Stimulated activated CD4-positive, alpha-beta T cell treated with anti-CD3 and anti-CD28 coated beads, Interleukin-4, amount 100 ng/mL, for 48 hours (primary cell): Measurements from ENCODE around the gene GRAMD2B.
"Not testable (repeated sequence)": the region's sequence is repeated elsewhere in the genome, so short reads cannot be mapped to it uniquely, and the experiment has no call there.

Experiments used
- DNase-seq, 2 donors: peaks; one replicate each; pipeline ENCODE4 v3.0.0-alpha.2; 2020; ENCODE audit warnings: low read depth in 2 of 2

The GRAMD2B gene

DNA sequence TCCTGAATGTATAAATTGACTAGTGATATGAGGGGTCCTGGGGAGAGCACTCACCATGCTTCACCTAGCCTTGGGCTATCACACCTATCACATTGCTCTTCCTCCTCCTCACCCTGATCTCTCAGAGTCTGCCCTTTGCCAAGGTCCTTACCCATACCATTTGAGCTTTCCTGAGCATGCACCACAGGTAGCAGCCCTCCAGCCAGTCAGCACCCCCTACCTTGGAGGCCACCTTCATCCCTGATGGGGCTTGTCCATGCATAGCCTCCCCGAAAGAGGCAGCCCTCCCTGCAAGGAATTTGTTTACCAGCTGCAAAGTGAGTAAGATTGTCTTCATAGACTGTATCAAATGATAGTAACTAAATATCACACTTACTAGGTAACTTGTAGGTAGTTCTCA, 88.8 kb downstream of the GRAMD2B start:
- no peak for DNase-seq

DNA sequence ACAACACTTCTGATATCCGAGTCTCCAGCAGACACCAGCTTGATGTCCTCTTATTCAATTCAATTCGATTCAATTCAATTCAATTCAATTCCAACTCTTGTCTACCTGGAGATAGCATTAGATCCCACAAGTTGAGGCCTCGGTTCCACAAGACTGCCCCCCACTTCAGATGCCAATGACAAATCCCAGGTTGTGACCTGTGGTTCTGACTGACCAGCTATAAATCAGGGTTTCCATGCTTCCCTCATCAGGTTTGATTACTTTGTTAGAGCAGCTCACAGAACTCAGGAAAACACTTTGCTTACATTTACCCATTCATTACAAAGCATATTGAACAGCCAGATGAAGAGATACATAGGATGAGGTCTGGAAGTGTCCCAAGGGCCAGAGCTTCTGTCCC, 89.2 kb downstream of the GRAMD2B start:
- DNase-seq: no peak

- no peak for DNase-seq
Measured at GRCh38 chr5:126513302-126513701, 90.1 kb downstream of the GRAMD2B start.

GRCh38 chr5:126513703-126514102, 90.5 kb downstream of the GRAMD2B start:
- no peak for DNase-seq

DNA sequence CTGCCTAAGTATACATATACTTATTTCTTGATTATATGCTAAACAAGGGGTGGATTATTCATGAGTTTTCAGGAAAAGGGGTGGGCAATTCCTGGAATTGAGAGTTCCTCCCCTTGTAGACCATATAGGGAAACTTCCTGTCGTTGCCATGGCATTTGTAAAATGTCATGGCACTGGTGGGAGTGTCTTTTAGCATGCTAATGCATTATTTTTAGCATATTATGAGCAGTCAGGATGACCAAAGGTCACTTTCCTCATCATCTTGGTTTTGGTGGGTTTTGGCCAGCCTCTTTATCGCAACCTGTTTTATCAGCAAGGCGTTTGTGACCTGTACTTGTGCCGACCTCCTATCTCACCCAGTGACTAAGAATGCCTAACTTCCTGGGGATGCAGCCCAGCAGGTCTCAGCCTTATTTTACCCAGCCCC, 90.9 kb downstream of the GRAMD2B start:
- no peak for DNase-seq

GRCh38 chr5:126514558-126515141, 91.4 kb downstream of the GRAMD2B start:
- DNase-seq: no peak

GRCh38 chr5:126515337-126515736, 92.1 kb downstream of the GRAMD2B start:
- no peak for DNase-seq

DNA sequence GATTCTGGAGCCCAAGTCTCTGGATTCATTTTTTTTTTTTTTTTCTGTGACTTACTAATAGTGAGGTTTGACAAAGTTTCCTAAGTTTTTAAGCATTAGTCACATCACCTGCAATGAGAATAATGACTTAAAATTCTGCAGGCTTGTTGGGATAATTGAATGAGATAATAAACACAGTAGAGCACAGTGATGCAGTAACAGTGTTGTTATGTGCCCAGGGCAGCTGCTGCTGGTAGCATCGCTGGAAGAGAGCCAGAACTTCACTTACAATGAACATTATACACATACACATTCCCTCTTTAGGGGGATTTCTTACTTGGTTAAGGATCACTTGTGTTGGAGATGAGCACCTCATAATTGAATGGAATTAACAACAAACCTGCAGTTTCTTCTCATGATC, 92.9 kb downstream of the GRAMD2B start:
- no peak for DNase-seq

DNA sequence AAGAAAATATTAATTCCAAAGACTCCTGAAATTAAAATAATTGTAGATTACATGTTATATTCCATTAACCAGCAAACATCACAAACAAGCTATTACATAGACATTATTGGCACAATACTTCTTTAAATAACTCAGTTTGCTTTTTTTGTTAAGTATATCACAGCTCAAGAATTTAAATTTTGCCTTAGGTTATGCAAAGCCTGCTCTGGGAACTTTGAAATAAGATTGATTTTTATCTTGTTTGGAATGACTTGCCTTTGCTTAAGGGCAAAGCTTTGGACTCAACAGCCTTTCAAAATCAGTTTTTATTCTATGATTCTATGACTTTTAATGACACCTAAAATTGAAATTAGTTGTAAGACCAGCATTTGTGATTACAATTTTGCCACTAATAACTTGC, 93.6 kb downstream of the GRAMD2B start:
- DNase-seq: no peak

DNA sequence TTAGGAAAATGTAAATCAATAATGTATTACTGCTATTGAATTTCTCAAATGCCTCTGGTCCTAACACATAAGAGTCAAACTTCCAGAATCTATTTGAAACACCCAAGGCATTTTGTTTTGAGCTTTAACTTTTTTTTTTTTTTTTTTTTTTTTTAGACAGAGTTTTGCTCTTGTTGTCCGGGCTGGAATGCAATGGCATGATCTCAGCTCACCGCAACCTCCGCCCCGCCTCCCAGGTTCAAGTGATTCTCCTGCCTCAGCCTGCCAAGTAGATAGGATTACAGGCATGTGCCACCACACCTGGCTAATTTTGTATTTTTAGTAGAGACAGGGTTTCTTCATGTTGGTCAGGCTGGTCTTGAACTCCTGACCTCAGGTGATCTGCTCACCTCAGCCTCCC, 96.0 kb downstream of the GRAMD2B start:
- DNase-seq: not testable (repeated sequence)

GRCh38 chr5:126519637-126520592, 96.7 kb downstream of the GRAMD2B start:
- no peak for DNase-seq

DNA sequence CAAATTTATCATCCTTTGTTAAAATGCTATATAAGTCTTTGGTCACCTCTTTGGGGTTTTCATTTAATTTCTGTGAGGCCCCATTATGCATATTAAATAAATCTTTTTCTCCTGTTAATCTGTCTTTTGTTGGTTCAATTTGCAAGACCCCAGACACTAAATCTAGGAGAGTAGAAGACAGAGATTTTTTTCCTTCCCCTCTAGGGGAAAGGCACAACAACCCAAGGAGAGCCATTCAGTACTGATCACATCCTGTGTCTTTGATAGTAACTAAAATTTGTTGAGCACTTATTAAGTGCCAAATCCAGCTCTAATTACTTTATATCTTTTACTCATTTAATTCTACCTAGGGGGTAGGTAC, 97.4 kb downstream of the GRAMD2B start:
- DNase-seq: no peak

DNA sequence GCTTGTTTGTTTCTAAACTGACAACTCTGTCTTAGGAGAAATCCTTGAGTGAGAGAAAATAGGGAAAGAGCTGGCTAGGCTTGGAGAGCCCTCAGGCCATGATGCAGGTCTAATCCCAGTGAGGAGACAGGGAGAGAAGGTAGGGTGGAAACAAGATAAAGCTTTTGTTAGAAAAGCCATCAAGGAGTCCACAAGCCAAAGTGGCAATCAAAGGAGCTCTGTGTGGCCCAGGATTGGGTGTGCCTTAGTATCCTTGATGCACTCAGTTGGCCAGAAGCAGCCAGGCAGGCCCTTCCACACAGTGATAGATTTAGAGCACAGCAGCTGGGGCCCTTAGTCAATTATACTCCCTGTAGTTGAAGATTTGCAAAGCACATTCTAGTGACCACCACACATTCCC, 97.9 kb downstream of the GRAMD2B start:
- DNase-seq: no peak

DNA sequence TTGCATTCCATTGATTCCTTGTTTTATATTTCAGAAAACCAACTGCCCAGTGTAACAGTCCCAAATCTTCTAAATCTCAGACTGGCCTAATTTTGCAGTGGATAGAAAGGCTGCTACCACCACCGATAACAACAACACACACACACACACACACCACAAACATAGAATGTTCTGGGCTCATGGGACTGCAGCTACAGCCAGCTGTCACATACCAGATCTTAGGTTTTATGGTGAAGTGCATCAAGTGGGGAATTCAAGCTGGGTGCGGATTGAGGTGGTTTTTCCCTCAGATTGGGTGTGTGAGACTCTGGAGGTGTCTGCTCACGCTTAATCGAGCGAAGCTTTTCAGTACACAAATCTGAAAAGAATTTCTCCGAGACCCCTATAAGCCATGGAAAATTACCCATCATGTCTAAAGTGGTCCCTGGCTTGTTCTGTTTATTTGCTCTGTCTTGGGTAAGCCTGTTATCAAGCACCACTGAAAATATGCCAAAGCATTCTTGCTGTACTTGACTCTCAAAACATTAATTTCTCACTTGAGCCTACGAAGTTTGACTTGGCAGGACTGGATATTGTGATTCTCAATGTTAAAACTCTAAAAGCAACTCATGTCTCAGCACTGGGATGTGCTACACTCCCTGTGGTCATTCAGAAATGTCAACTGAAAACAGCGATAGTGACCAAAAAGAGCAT, 100.8 kb downstream of the GRAMD2B start:
- no peak for DNase-seq

GRCh38 chr5:126525630-126526245, 102.5 kb downstream of the GRAMD2B start:
- no peak for DNase-seq

- no peak for DNase-seq
Measured at GRCh38 chr5:126526493-126526892, 103.3 kb downstream of the GRAMD2B start.

DNA sequence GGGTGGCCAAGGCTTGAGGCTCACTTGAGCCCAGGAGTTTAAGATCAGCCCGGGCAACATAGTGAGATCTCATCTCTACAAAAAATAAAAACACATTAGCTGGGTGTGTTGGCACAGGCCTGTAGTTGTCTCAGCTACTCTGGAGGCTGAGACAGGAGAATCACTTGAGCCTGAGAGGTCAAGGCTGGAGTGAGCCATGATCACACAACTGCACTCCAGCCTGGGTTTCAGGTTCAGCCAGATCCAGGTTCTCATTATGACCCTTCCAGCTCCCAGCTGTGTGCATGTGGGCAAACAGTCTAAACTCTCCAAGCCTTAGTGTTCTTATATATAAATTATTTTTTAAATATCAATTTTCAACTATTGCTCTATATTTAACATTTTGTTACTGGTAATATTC, 103.9 kb downstream of the GRAMD2B start:
- no peak for DNase-seq

GRCh38 chr5:126527892-126528291, 104.7 kb downstream of the GRAMD2B start:
- no peak for DNase-seq

- DNase-seq: no peak
Measured at GRCh38 chr5:126531543-126532120, 108.4 kb downstream of the GRAMD2B start.

DNA sequence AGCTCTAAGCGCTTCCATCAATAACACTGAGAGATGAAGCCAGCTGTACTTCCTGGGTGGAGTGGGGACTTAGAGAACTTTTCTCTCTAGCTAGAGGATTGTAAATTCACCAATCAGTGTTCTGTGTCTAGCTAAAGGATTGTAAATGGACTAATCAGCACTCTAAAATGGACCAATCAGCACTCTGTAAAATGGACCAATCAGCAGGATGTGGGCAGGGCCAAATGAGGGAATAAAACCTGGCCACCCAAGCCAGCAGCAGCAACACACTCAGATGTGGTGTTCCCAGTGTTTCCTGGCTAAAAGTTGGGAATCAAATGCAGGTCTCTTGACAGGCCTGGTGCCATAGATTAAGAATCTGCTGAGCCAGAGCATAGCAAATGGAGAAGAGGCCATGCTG, 111.3 kb downstream of the GRAMD2B start:
- no peak for DNase-seq

DNA sequence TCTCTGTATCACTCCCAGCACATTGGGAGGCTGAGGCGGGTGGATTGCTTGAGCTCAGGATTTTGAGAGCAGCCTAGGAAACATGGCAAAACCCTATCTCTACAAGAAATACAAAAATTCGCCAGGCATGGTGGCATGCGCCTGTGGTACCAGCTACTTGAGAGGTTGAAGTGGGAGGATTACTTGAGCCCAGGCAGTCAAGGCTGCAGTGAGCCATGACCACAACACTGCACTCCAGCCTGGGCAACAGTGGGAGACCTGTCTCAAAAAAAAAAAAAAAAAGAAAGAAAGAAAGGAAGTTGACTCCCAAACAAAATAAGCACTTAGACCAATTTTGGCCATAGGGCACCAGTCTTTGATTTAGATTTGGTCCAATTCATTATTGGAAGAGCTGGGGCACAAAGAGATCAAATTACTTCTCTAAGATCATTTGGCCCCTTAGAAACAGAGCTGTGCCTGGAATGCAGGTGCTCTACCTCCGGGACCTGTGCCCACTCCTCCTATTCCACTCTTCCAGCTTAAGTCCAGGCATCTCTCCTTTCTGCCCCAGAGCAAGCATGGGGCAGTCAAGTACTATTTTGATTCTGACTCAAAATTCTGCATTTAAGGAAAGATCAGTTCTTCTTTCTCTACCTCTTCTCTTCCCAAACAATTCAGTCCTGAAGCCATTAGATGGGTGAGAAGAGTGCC, 112.8 kb downstream of the GRAMD2B start:
- DNase-seq: no peak
